NCI-H2196 (cell line): ENCODE results near the gene VWA5B1.

Experiments used
- DNase-seq: peaks from one replicate; lab custom pipeline; 2025; ENCODE audit not compliant: unreplicated experiment; lab: John Stamatoyannopoulos, UW

Gene VWA5B1

GRCh38 chr1:20382711-20383110, 92.0 kb downstream of the VWA5B1 start:
- peak; percentile 77 for DNase-seq

GRCh38 chr1:20383631-20384030, 93.0 kb downstream of the VWA5B1 start:
- no peak for DNase-seq

GRCh38 chr1:20385630-20386029, 95.0 kb downstream of the VWA5B1 start:
- DNase-seq: no peak

- peak; percentile 43 for DNase-seq
Observed at GRCh38 chr1:20386323-20387081, 95.8 kb downstream of the VWA5B1 start.

GRCh38 chr1:20389571-20389970, 98.9 kb downstream of the VWA5B1 start:
- no peak for DNase-seq

- DNase-seq: peak; percentile 23
Observed at GRCh38 chr1:20390589-20391331, 100.1 kb downstream of the VWA5B1 start.

- DNase-seq: no peak
Observed at GRCh38 chr1:20395255-20395654, 104.6 kb downstream of the VWA5B1 start.

- no peak for DNase-seq
Observed at GRCh38 chr1:20398744-20399143, 108.1 kb downstream of the VWA5B1 start.

- DNase-seq: no peak
Observed at GRCh38 chr1:20399196-20399595, 108.5 kb downstream of the VWA5B1 start.

GRCh38 chr1:20399606-20400180, 109.0 kb downstream of the VWA5B1 start:
- DNase-seq: no peak

- DNase-seq: no peak
Observed at GRCh38 chr1:20400341-20401177, 109.9 kb downstream of the VWA5B1 start.

GRCh38 chr1:20401405-20402010, 110.8 kb downstream of the VWA5B1 start:
- DNase-seq: no peak

- no peak for DNase-seq
Observed at GRCh38 chr1:20402585-20403422, 112.1 kb downstream of the VWA5B1 start.

GRCh38 chr1:20403423-20404145, 112.9 kb downstream of the VWA5B1 start:
- DNase-seq: no peak

- no peak for DNase-seq
Observed at GRCh38 chr1:20404466-20404865, 113.8 kb downstream of the VWA5B1 start.
